Fibroblast of the aortic adventitia (primary cell): Measurements from ENCODE around the gene ARHGAP23. TPM values are rescaled to one million over a fixed set of nuclear protein-coding genes. Genes with fewer than 3 reads are reported as not detected.

Experiments used
- DNase-seq: peaks from one replicate; pipeline ENCODE4 v3.0.0-alpha.2; 2010; ENCODE audit warnings: low read depth
- H3K4me3 ChIP-seq: 2 replicates; pipeline ENCODE4 v1.5.1; 2011; ENCODE audit warnings: low read depth, mild to moderate bottlenecking, control low read depth, low read length, moderate library complexity
- total RNA-seq: library from RNA; depleted of rRNA; stranded (reverse); fragments of >200 nt; gene quantifications from 2 replicates; pipeline ENCODE4 v1.2.3, GENCODE V29; 2012; ENCODE audit warnings: low replicate concordance
- TF ChIP-seq, protein P1 (sequence below): IDR thresholded peaks from 2 replicates; pipeline ENCODE4 v1.5.1; 2011; ENCODE audit warnings: mild to moderate bottlenecking, low read length, control low read depth, inconsistent platforms; ENCODE audit not compliant: insufficient read depth

ARHGAP23 gene
- total RNA-seq, 1 donor: 38.3 TPM

DNA sequence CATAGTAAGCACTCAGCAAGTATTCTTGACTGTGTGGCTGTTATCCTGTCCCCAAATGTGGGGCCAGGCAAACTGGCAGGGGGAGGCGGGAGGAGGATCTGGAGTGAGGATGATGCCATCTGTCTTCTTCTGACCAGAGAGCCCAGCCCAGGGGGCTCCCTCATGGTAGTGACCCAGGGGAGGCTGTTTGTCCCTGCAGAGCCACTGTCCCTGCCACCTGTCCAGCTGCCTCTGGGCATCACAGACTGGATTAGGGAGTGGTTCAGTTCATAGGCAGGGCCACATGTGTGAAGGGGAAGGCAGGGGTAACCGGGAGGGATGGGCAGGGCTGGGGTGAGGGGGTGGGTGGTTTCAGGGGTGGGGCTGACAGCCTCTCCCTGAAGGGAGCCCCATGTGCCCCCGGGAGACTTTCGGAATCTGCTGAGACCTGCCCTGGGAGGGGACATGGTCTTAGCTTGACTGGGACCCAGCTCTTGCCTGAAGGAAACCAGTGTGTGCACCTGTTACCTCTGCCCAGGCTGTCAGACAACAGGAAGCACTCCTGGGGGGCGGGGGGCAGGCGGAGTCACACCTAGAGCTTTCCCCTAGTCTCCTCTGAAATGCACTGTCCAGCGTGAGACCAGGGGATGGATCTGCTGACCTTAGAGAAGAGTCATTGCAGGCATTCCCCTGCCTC is 15.2 kb downstream of the ARHGAP23 start:
- TF ChIP-seq, protein P1, sequence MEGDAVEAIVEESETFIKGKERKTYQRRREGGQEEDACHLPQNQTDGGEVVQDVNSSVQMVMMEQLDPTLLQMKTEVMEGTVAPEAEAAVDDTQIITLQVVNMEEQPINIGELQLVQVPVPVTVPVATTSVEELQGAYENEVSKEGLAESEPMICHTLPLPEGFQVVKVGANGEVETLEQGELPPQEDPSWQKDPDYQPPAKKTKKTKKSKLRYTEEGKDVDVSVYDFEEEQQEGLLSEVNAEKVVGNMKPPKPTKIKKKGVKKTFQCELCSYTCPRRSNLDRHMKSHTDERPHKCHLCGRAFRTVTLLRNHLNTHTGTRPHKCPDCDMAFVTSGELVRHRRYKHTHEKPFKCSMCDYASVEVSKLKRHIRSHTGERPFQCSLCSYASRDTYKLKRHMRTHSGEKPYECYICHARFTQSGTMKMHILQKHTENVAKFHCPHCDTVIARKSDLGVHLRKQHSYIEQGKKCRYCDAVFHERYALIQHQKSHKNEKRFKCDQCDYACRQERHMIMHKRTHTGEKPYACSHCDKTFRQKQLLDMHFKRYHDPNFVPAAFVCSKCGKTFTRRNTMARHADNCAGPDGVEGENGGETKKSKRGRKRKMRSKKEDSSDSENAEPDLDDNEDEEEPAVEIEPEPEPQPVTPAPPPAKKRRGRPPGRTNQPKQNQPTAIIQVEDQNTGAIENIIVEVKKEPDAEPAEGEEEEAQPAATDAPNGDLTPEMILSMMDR: no peak
- no peak for DNase-seq

DNA sequence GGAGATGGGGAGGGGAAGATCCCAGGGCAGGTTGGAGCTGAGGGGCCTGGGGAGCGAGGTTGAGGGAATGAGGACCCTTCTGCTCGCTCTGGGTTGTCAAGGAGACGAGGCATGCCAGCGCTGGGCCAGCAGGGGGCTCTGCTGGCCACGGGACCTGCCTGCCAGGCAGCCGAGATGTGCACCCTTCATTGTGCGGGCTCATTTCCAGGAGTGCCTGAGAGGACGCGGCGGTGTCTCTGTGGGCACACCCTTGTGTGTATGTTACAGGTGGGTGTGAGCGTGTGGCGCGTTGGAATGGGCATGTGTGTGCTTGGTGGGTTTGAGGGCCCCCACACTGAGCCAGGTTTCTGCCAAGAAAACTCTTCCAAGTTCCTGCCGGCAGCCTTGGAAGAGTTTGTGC is 15.9 kb downstream of the ARHGAP23 start:
- peak; percentile 57 for DNase-seq
- H3K4me3 ChIP-seq: no peak overlapping the region
- TF ChIP-seq, protein P1: peak; percentile 92

More for the DNA sequence above, 15.2 kb downstream of the ARHGAP23 start:
- H3K4me3 ChIP-seq: no peak overlapping the region

DNA sequence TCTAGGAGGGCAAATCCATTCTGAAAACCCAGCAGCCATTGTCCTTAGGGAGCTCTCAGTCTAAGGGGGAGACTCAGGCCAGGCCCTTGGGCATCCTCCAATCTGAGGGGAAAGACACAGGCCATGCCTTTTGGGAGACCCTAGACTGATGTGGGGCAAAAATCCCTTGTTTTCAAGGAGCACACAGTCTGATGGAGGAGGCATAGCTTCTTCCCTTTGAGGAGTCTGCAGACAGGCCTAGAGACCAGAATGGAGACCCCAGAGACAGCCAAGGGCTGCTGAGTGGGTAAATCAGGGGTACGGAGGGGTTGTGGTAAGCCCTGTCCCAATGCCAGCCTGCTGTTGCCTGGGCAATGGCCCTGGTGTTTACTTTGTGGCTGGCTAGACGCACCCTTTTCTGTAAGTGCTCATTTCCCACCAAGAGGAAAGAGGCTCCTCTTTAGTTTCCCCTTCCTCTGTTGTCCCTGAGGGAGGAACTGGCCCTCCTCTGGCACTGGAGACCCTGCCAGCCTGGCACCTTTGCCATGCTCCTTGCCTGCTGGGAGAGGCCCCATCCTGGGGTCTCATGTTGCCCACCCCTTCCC is 19.3 kb downstream of the ARHGAP23 start:
- H3K4me3 ChIP-seq: no peak overlapping the region
- DNase-seq: no peak
- TF ChIP-seq, protein P1: no peak

DNA sequence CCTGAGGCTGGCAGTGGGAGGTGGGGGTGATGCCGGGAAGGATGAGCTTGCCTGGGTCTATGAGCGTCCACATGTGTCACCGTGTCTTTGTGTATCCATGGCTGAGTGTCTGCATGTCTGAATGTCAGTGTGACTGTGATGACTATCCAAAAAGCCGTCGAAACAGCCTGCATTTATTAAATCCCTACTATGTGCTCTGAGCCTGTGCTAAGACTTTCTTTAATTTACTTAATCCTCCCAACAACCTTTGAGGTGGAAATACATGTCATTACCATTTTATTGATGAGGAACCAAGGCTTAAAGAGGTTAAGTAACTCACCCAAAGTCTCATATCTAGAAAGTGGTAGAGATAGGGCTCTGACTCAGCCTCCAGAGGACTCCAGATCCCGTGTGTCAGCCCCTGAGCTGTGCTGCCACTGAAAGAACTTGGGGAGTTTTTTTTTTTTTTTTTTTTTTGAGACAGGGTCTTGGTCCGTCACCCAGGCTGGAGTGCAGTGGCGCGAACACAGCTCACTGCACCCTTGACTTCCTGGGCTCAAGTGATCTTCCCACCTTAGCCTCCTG is 20.0 kb downstream of the ARHGAP23 start:
- H3K4me3 ChIP-seq: no peak overlapping the region
- TF ChIP-seq, protein P1: no peak
- DNase-seq: no peak

DNA sequence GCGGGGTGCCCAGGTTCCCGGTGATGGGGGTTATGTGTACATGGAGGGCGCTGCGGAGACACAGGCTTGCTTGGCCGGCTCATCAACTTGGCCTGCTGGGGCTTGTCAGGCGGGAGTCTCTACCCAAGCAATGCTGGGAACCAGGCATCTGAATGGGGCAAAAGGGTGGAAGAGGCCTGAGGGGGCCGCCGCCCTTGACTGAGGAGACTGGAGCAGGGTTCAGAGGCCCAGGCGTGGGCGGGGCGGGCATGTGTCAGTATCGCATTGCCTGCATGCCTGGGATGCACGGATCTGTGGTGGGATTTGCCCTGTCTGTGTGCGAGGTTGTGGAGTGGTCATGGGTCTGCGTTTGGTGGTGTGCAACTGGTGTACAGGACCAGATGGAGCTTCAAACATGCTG is 21.1 kb downstream of the ARHGAP23 start:
- TF ChIP-seq, protein P1: no peak
- H3K4me3 ChIP-seq: no peak overlapping the region
- DNase-seq: no peak

DNA sequence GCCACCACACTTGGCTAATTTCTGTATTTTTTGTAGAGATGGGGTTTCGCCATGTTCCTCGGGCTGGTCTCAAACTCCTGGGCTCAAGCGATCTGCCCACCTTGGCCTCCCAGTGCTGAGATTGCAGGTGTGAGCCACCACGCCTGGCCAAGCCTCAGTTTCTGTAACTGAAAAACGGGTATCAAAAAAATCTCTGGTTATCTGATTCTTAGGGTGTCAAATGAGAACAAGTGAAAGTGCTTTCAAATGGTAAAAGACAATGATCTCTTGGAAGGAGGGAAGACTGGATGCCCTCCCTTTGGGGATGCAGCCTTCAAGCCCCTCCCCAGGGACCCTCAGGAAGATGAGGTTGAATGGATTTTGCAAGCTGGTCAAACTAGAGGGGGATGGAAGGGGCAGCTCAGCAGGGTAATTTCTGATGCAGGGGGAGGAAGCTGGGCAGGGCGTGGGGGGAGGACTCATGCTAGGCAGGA is 22.3 kb downstream of the ARHGAP23 start:
- no peak overlapping the region for H3K4me3 ChIP-seq
- DNase-seq: no peak
- TF ChIP-seq, protein P1: no peak
